Measurements from ENCODE around the gene NRXN3. TPM values are rescaled to one million over a fixed set of nuclear protein-coding genes. Genes with fewer than 3 reads are reported as not detected.

Gene NRXN3
- total and polyA plus RNA-seq, 2 of the 13 experiments (the other 11 are each of a cell fraction or from before 2014, with no cell fraction given), result 0.03 TPM; not detected in 1

DNA sequence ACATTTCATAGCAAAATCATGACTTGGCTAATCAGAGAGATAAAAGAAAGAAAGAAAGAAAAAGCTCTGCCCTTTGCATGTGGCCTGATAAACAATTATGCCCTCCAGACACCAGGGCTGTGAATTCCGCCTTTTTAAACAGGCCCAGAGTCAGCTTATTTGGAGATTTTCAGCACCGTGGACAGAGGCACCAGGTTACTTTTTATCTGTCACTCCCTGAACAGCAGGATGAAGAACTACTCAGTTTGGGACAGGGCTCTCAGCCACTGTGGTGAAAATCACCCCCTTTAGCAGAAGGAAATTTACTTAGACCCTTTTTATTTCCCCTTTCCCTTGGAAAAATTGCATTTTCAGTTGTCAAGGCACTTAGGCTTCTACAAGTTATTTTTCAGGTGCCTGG, 359.9 kb downstream of the NRXN3 start:
- TF ChIP-seq, protein P1, sequence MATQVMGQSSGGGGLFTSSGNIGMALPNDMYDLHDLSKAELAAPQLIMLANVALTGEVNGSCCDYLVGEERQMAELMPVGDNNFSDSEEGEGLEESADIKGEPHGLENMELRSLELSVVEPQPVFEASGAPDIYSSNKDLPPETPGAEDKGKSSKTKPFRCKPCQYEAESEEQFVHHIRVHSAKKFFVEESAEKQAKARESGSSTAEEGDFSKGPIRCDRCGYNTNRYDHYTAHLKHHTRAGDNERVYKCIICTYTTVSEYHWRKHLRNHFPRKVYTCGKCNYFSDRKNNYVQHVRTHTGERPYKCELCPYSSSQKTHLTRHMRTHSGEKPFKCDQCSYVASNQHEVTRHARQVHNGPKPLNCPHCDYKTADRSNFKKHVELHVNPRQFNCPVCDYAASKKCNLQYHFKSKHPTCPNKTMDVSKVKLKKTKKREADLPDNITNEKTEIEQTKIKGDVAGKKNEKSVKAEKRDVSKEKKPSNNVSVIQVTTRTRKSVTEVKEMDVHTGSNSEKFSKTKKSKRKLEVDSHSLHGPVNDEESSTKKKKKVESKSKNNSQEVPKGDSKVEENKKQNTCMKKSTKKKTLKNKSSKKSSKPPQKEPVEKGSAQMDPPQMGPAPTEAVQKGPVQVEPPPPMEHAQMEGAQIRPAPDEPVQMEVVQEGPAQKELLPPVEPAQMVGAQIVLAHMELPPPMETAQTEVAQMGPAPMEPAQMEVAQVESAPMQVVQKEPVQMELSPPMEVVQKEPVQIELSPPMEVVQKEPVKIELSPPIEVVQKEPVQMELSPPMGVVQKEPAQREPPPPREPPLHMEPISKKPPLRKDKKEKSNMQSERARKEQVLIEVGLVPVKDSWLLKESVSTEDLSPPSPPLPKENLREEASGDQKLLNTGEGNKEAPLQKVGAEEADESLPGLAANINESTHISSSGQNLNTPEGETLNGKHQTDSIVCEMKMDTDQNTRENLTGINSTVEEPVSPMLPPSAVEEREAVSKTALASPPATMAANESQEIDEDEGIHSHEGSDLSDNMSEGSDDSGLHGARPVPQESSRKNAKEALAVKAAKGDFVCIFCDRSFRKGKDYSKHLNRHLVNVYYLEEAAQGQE (IDR thresholded peaks at IDR 0.05; ENCODE audit: borderline replicate concordance in 1 of 2, low read depth in 1 of 2, low read length in 2 of 2), result peak; percentile 62 to 96
- TF ChIP-seq ZNF33A (CRISPR knock-in tag; IDR thresholded peaks at IDR 0.05; ENCODE audit: borderline replicate concordance) (no peak), MIER2 (CRISPR knock-in tag; IDR thresholded peaks at IDR 0.05) (peak; percentile 92), SOX6 (IDR thresholded peaks at IDR 0.05) (no peak), SOX6 (CRISPR knock-in tag; IDR thresholded peaks at IDR 0.05) (no peak), MBNL3 (CRISPR knock-in tag; conservative IDR thresholded peaks at IDR 0.05) (no peak), POLR2A (IDR thresholded peaks at IDR 0.05; ENCODE audit: insufficient read depth in 1 of 2, low read depth in 2 of 2, low read length in 2 of 2) (no peak), ZNF331 (CRISPR knock-in tag; IDR thresholded peaks at IDR 0.05) (0 out of 2 replicates have a peak, but pooled peaks have one; percentile 32), DNMT1 (CRISPR knock-in tag; IDR thresholded peaks at IDR 0.05) (no peak), EHMT2 (IDR thresholded peaks at IDR 0.05; ENCODE audit: borderline replicate concordance, low read depth, low read length) (peak; percentile 54; the same call in 1 of the 2 replicates), ZFY (CRISPR knock-in tag; IDR thresholded peaks at IDR 0.05) (no peak)
- TF ChIP-seq, protein P2, sequence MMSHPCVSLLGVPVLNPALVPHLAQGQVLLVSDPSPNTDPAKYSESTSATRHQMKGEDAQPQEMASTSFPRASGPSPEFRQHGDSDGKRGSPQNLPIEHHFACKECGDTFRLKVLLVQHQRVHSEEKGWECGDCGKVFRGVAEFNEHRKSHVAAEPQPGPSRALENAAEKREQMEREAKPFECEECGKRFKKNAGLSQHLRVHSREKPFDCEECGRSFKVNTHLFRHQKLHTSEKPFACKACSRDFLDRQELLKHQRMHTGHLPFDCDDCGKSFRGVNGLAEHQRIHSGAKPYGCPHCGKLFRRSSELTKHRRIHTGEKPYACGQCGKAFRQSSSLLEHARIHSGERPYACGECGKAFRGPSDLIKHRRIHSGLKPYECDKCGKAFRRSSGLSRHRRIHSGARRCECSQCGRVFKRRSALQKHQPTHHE (CRISPR knock-in tag; IDR thresholded peaks at IDR 0.05; ENCODE audit: borderline replicate concordance), result no peak
- TF ChIP-seq, protein P3, sequence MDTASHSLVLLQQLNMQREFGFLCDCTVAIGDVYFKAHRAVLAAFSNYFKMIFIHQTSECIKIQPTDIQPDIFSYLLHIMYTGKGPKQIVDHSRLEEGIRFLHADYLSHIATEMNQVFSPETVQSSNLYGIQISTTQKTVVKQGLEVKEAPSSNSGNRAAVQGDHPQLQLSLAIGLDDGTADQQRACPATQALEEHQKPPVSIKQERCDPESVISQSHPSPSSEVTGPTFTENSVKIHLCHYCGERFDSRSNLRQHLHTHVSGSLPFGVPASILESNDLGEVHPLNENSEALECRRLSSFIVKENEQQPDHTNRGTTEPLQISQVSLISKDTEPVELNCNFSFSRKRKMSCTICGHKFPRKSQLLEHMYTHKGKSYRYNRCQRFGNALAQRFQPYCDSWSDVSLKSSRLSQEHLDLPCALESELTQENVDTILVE (CRISPR knock-in tag; IDR thresholded peaks at IDR 0.05), result no peak
- TF ChIP-seq, protein P4, sequence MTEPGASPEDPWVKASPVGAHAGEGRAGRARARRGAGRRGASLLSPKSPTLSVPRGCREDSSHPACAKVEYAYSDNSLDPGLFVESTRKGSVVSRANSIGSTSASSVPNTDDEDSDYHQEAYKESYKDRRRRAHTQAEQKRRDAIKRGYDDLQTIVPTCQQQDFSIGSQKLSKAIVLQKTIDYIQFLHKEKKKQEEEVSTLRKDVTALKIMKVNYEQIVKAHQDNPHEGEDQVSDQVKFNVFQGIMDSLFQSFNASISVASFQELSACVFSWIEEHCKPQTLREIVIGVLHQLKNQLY (CRISPR knock-in tag; IDR thresholded peaks at IDR 0.05), result no peak
- TF ChIP-seq, protein P5, sequence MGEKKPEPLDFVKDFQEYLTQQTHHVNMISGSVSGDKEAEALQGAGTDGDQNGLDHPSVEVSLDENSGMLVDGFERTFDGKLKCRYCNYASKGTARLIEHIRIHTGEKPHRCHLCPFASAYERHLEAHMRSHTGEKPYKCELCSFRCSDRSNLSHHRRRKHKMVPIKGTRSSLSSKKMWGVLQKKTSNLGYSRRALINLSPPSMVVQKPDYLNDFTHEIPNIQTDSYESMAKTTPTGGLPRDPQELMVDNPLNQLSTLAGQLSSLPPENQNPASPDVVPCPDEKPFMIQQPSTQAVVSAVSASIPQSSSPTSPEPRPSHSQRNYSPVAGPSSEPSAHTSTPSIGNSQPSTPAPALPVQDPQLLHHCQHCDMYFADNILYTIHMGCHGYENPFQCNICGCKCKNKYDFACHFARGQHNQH (CRISPR knock-in tag; IDR thresholded peaks at IDR 0.05), result no peak
- ChIA-PET CTCF (ENCODE audit: low intra/inter-chr PET ratio, low total read pairs) (no interaction called here), POLR2A (no interaction called here)
- Histone ChIP-seq H3K9ac (ENCODE audit: insufficient read depth, low read depth, low read length) (no peak overlapping the region), H3K4me1 (ENCODE audit: insufficient read depth, low read length) (no peaks in the 10 kb centered on the region), H3K79me2 (ENCODE audit: insufficient read depth, low read length) (no peaks in the 10 kb centered on the region), H3K9me3 (ENCODE audit: low read length) (peaks cover 12% of the 10 kb centered on the region; the same call in 1 of the 2 replicates), H2AFZ (ENCODE audit: low read length) (no peak overlapping the region), H3K27ac (ENCODE audit: extremely low read length, insufficient read depth, low read length) (no peak overlapping the region), H3K27me3 (ENCODE audit: control insufficient read depth in 1 of 2, insufficient read depth in 2 of 2, low read length in 2 of 2) (no peaks in the 10 kb centered on the region), H3K4me2 (ENCODE audit: low read depth, low read length) (no peak overlapping the region), H3K4me3 (replicated peaks in 1 of 3; ENCODE audit: insufficient read depth in 1 of 3, low read depth in 2 of 3, low read length in 3 of 3) (no peak overlapping the region), H3K36me3 (replicated peaks in 1 of 2; ENCODE audit: control insufficient read depth in 1 of 2, insufficient read depth in 2 of 2, low read length in 2 of 2) (no peaks in the 10 kb centered on the region), H4K20me1 (ENCODE audit: insufficient read depth, low read length) (no peaks in the 10 kb centered on the region)
- ATAC-seq (no peak), FAIRE-seq (no peak), DNase-seq (ENCODE audit: low spot score) (no peak)
- BruUV-seq (replicated peaks), result no TSS peak
- intact Hi-C loops (cut with micrococcal nuclease; ENCODE audit: unreplicated experiment), result no loop called here
- WGBS (ENCODE audit: low lambda C conversion rate), result 7% methylated on average over 2 of the region's 2 CpGs
- in situ Hi-C loops (cut with HindIII; ENCODE audit: extremely low pct_ligation_motif_present, low pct_unique_long_range_greater_than_20kb), result no loop called here

All from HepG2 (cell line).